GM18861 (cell line): Measurements from ENCODE around the gene TRIM7.
"Not testable (repeated sequence)": the region's sequence is repeated elsewhere in the genome, so short reads cannot be mapped to it uniquely, and the experiment has no call there.

Source experiments
- ATAC-seq: cut with Tn5 transposase; IDR thresholded peaks from one replicate; pipeline ENCODE4 v1.9.1; 2021; ENCODE audit not compliant: unreplicated experiment

TRIM7 gene

GRCh38 chr5:181194489-181195248 is 10.3 kb downstream of the TRIM7 start:
- ATAC-seq, result no peak

- no peak for ATAC-seq
Measured at GRCh38 chr5:181193656-181194055, 11.3 kb downstream of the TRIM7 start.

- no peak for ATAC-seq
Measured at GRCh38 chr5:181192337-181193046, 12.5 kb downstream of the TRIM7 start.

- peak; percentile 43 for ATAC-seq
Measured at GRCh38 chr5:181191526-181192336, 13.3 kb downstream of the TRIM7 start.

GRCh38 chr5:181190711-181191525 is 14.1 kb downstream of the TRIM7 start:
- ATAC-seq, result no peak

- no peak for ATAC-seq
Measured at GRCh38 chr5:181189962-181190710, 14.9 kb downstream of the TRIM7 start.

GRCh38 chr5:181189363-181189961 is 15.5 kb downstream of the TRIM7 start:
- ATAC-seq, result no peak

GRCh38 chr5:181188700-181189362 is 16.2 kb downstream of the TRIM7 start:
- no peak for ATAC-seq

- ATAC-seq, result no peak
Measured at GRCh38 chr5:181187500-181188213, 17.3 kb downstream of the TRIM7 start.

GRCh38 chr5:181186986-181187499 is 18.0 kb downstream of the TRIM7 start:
- no peak for ATAC-seq

- ATAC-seq, result no peak
Measured at GRCh38 chr5:181186022-181186421, 19.0 kb downstream of the TRIM7 start.

- no peak for ATAC-seq
Measured at GRCh38 chr5:181185560-181185959, 19.4 kb downstream of the TRIM7 start.

GRCh38 chr5:181184845-181185216 is 20.2 kb downstream of the TRIM7 start:
- ATAC-seq, result no peak

GRCh38 chr5:181182651-181183050 is 22.3 kb downstream of the TRIM7 start:
- no peak for ATAC-seq

GRCh38 chr5:181181650-181182565 is 23.1 kb downstream of the TRIM7 start:
- ATAC-seq, result peak; percentile 71

GRCh38 chr5:181177559-181177958 is 27.4 kb downstream of the TRIM7 start:
- ATAC-seq, result not testable (repeated sequence)

- no peak for ATAC-seq
Measured at GRCh38 chr5:181176254-181176952, 28.6 kb downstream of the TRIM7 start.
